MM.1S (cell line): Measurements from ENCODE around the gene SLC49A3.

Source experiments
- DNase-seq: peaks from one replicate; pipeline ENCODE4 v3.0.0-alpha.2; 2015
- H2AFZ ChIP-seq: fragments of 300-600 bp; sonication (generic); 2 replicates; pipeline ENCODE4 v1.6.0; 2016; ENCODE audit warnings: antibody characterized with exemption, low read length
- H3F3A ChIP-seq: fragments of 300-600 bp; sonication (generic); 2 replicates; pipeline ENCODE4 v1.6.1; 2016; ENCODE audit warnings: mild to moderate bottlenecking, antibody characterized with exemption, low read length, moderate library complexity, mixed read lengths; ENCODE audit not compliant: insufficient read depth
- H3K27ac ChIP-seq: fragments of 300-600 bp; sonication (generic); 2 replicates; pipeline ENCODE4 v1.5.1; 2016; ENCODE audit warnings: mild to moderate bottlenecking, low read length
- H3K27me3 ChIP-seq: fragments of 300-600 bp; sonication (generic); replicated peaks from 2 replicates; pipeline ENCODE4 v1.6.0; 2016; ENCODE audit warnings: low read length; ENCODE audit not compliant: insufficient read depth
- H3K36me3 ChIP-seq: fragments of 300-600 bp; sonication (generic); replicated peaks from 2 replicates; pipeline ENCODE4 v1.6.1; 2016; ENCODE audit warnings: mild to moderate bottlenecking, low read length, mixed read lengths; ENCODE audit not compliant: insufficient read depth
- H3K4me1 ChIP-seq: fragments of 300-600 bp; sonication (generic); 2 replicates; pipeline ENCODE4 v1.6.1; 2016; ENCODE audit warnings: low read length, mixed read lengths
- H3K4me2 ChIP-seq: fragments of 300-600 bp; sonication (generic); 2 replicates; pipeline ENCODE4 v1.6.0; 2016; ENCODE audit warnings: low read depth, low read length
- H3K4me3 ChIP-seq: fragments of 300-600 bp; sonication (generic); 2 replicates; pipeline ENCODE4 v1.5.1; 2016; ENCODE audit warnings: low read length, mixed read lengths
- H3K79me2 ChIP-seq: fragments of 300-600 bp; sonication (generic); 2 replicates; pipeline ENCODE4 v1.6.1; 2016; ENCODE audit warnings: mixed run types, low read length, mixed read lengths
- H3K9ac ChIP-seq: fragments of 300-600 bp; sonication (generic); 2 replicates; pipeline ENCODE4 v1.6.1; 2016; ENCODE audit warnings: low read length, mixed read lengths
- H3K9me2 ChIP-seq: fragments of 300-600 bp; sonication (generic); replicated peaks from 2 replicates; pipeline ENCODE4 v1.6.1; 2016; ENCODE audit warnings: mild to moderate bottlenecking, low read length, mixed read lengths; ENCODE audit not compliant: insufficient read depth
- H3K9me3 ChIP-seq: fragments of 300-600 bp; sonication (generic); replicated peaks from 2 replicates; pipeline ENCODE4 v1.6.1; 2016; ENCODE audit warnings: mild to moderate bottlenecking, low read length, mixed read lengths; ENCODE audit not compliant: insufficient read depth
- H4K20me1 ChIP-seq: fragments of 300-600 bp; sonication (generic); 2 replicates; pipeline ENCODE4 v1.6.1; 2016; ENCODE audit warnings: mild to moderate bottlenecking, low read length, moderate library complexity, mixed read lengths; ENCODE audit not compliant: insufficient read depth
- EZH2 ChIP-seq: fragments of 300-600 bp; sonication (generic); optimal IDR thresholded peaks from 2 replicates; pipeline ENCODE3; 2017; ENCODE audit warnings: low read depth, mild to moderate bottlenecking, antibody characterized with exemption, low read length, mixed read lengths
- EZH2phosphoT487 ChIP-seq: fragments of 300-600 bp; sonication (generic); IDR thresholded peaks from 2 replicates; pipeline ENCODE4 v1.6.1; 2018; ENCODE audit warnings: antibody characterized with exemption, low read length
- TF ChIP-seq, protein P1 (sequence below): fragments of 300-600 bp; sonication (generic); IDR thresholded peaks from 2 replicates; pipeline ENCODE4 v1.5.1; 2016; ENCODE audit warnings: antibody characterized with exemption, low read length, mixed read lengths

Gene SLC49A3

DNA sequence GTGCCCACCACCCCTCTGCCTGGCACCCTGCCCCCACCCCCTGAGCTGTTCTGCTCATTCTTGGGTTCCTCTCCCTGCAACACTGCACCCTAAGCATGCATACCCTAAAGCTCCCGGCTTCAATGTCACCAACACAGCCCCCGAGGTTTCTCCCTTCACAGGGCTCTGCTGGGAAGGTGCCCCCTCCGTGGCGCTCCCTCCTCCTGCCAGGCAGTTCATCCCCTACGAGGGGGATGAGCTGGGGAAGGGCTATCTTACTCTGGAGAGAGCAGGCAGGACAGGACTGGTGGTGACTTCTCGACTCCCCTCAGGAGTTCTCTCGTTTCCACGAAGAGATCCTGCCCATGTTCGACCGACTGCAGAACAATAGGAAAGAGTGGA is 21.4 kb downstream of the SLC49A3 start:
- no peak for DNase-seq
- no peak overlapping the region for H3K9ac ChIP-seq
- no peak overlapping the region for H3K4me2 ChIP-seq
- H3K4me1 ChIP-seq, result no peaks in the 10 kb centered on the region
- no peaks in the 10 kb centered on the region for H3K9me3 ChIP-seq
- no peaks in the 10 kb centered on the region for H3K9me2 ChIP-seq
- H3K27ac ChIP-seq, result no peak overlapping the region
- no peak overlapping the region for H2AFZ ChIP-seq
- no peaks in the 10 kb centered on the region for H3K79me2 ChIP-seq
- H3K4me3 ChIP-seq, result no peak overlapping the region
- TF ChIP-seq, protein P1, sequence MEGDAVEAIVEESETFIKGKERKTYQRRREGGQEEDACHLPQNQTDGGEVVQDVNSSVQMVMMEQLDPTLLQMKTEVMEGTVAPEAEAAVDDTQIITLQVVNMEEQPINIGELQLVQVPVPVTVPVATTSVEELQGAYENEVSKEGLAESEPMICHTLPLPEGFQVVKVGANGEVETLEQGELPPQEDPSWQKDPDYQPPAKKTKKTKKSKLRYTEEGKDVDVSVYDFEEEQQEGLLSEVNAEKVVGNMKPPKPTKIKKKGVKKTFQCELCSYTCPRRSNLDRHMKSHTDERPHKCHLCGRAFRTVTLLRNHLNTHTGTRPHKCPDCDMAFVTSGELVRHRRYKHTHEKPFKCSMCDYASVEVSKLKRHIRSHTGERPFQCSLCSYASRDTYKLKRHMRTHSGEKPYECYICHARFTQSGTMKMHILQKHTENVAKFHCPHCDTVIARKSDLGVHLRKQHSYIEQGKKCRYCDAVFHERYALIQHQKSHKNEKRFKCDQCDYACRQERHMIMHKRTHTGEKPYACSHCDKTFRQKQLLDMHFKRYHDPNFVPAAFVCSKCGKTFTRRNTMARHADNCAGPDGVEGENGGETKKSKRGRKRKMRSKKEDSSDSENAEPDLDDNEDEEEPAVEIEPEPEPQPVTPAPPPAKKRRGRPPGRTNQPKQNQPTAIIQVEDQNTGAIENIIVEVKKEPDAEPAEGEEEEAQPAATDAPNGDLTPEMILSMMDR, result no peak
- TF ChIP-seq EZH2 (no peak), EZH2phosphoT487 (no peak)
- H4K20me1 ChIP-seq, result no peaks in the 10 kb centered on the region
- no peaks in the 10 kb centered on the region for H3K27me3 ChIP-seq
- no peaks in the 10 kb centered on the region for H3K36me3 ChIP-seq
- H3F3A ChIP-seq, result no peaks in the 10 kb centered on the region

DNA sequence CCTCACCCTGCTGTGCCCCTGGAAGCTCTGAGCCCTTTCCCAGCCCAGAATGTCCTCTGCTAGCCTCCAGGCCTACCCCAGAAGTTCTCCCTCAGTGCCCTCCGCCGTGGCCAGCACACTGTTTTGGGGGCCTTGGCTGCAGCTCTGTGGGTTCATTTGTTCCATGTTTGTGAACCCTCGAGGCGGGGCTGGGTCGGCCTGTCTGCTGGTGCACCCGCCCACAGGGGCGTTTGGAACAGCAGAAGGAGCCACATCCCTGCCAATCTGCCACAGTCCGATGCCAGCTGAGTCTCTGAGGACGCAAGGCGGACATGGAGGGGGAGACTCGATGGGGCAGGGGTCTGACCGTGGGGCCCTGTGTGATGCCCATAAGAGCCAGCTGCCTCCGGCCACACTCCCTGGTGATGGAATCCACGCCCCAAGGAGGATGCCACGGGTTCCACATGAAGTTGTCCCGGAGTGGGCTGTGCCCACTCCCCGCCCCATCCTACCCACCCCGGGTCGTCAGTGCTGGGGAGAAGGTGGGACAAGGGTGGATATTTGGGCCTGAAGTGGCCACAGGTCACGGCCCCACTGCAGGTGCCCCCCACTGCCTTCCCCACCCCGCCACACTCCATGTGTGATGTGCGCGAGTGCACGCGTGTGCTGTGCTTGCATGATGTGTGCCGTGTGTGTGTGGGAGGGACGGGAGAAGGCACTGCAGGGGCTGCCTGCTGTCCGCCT is 22.0 kb downstream of the SLC49A3 start:
- Histone ChIP-seq H3K9ac (no peak overlapping the region), H3K4me3 (no peak overlapping the region), H3K4me1 (no peaks in the 10 kb centered on the region), H3K9me3 (no peaks in the 10 kb centered on the region), H3K79me2 (no peaks in the 10 kb centered on the region), H3K27me3 (no peaks in the 10 kb centered on the region), H3K9me2 (no peaks in the 10 kb centered on the region), H3K36me3 (no peaks in the 10 kb centered on the region), H3F3A (no peaks in the 10 kb centered on the region), H2AFZ (no peak overlapping the region), H3K27ac (no peak overlapping the region), H4K20me1 (no peaks in the 10 kb centered on the region), H3K4me2 (no peak overlapping the region)
- TF ChIP-seq EZH2, result no peak
- TF ChIP-seq, protein P1, result no peak
- no peak for TF ChIP-seq EZH2phosphoT487
- no peak for DNase-seq

DNA sequence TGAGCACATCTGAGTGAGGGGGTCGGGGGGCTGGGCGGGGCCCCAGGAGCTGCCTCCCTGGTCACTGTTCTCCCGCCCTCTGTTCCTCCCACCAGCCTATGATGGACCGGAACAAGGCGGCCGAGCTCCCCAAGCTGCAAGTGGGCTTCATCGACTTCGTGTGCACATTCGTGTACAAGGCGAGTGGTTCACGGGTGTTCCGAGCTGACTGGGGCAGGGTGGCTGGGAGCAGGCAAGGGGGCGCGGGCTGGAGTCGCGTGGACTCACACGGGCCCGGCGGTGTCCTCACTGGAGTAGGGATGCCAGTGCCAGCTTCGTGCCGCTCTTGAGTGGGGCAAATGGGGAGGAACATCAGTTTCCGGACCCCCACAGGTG is 22.5 kb downstream of the SLC49A3 start:
- H3K27me3 ChIP-seq, result no peaks in the 10 kb centered on the region
- DNase-seq, result no peak
- no peak overlapping the region for H3K27ac ChIP-seq
- no peaks in the 10 kb centered on the region for H3K36me3 ChIP-seq
- H2AFZ ChIP-seq, result no peak overlapping the region
- no peak overlapping the region for H3K9ac ChIP-seq
- TF ChIP-seq, protein P1, result no peak
- TF ChIP-seq EZH2, result no peak
- TF ChIP-seq EZH2phosphoT487, result no peak
- H3K4me1 ChIP-seq, result no peaks in the 10 kb centered on the region
- H3K4me3 ChIP-seq, result no peak overlapping the region
- H3K4me2 ChIP-seq, result no peak overlapping the region
- H3K9me2 ChIP-seq, result no peaks in the 10 kb centered on the region
- no peaks in the 10 kb centered on the region for H4K20me1 ChIP-seq
- no peaks in the 10 kb centered on the region for H3K79me2 ChIP-seq
- no peaks in the 10 kb centered on the region for H3K9me3 ChIP-seq
- H3F3A ChIP-seq, result no peaks in the 10 kb centered on the region
